OCI-LY3 (cell line): ENCODE results near the gene CAMTA1.
"Not testable (repeated sequence)": the region's sequence is repeated elsewhere in the genome, so short reads cannot be mapped to it uniquely, and the experiment has no call there.

Source experiments
- H2AFZ ChIP-seq: fragments of 200-600, 300-600 bp; shearing (Covaris generic); 2 replicates; pipeline ENCODE4 v1.6.0; 2014; ENCODE audit warnings: antibody characterized with exemption, low read depth, low read length
- H3K27ac ChIP-seq: fragments of 200-600, 300-600 bp; sonication (generic); 2 replicates; pipeline ENCODE4 v1.5.1; 2014; ENCODE audit warnings: mild to moderate bottlenecking, low read length, moderate library complexity, mixed read lengths
- H3K27me3 ChIP-seq: fragments of 200-600, 300-600 bp; sonication (generic); 2 replicates; pipeline ENCODE4 v1.6.1; 2014; ENCODE audit warnings: low read depth, low read length, mixed read lengths
- H3K36me3 ChIP-seq: fragments of 200-600, 300-600 bp; sonication (generic); replicated peaks from 2 replicates; pipeline ENCODE3; 2014; ENCODE audit warnings: low read depth, low read length, mixed read lengths
- H3K4me1 ChIP-seq: fragments of 300-600, 200-600 bp; sonication (generic); 2 replicates; pipeline ENCODE4 v1.6.1; 2014; ENCODE audit warnings: low read length, mixed read lengths
- H3K4me2 ChIP-seq: fragments of 200-600, 300-600 bp; sonication (generic); 2 replicates; pipeline ENCODE4 v1.6.1; 2014; ENCODE audit warnings: low read length, mixed read lengths
- H3K4me3 ChIP-seq: fragments of 300-600, 200-600 bp; sonication (generic); 2 replicates; pipeline ENCODE4 v1.5.1; 2014; ENCODE audit warnings: antibody characterized with exemption, mild to moderate bottlenecking, low read length, moderate library complexity
- H3K79me2 ChIP-seq: fragments of 300-600, 200-600 bp; shearing (Covaris generic); 2 replicates; pipeline ENCODE4 v1.6.1; 2014; ENCODE audit warnings: mild to moderate bottlenecking, low read length, mixed read lengths
- H3K9ac ChIP-seq: fragments of 300-600, 200-600 bp; shearing (Covaris generic); 2 replicates; pipeline ENCODE4 v1.6.0; 2014; ENCODE audit warnings: mild to moderate bottlenecking, low read length, moderate library complexity
- H3K9me3 ChIP-seq: fragments of 200-600, 300-600 bp; shearing (Covaris generic); 2 replicates; pipeline ENCODE4 v1.6.1; 2014; ENCODE audit warnings: low read length, mixed read lengths; ENCODE audit not compliant: insufficient read depth
- H4K20me1 ChIP-seq: fragments of 200-600, 300-600 bp; sonication (generic); 2 replicates; pipeline ENCODE4 v1.6.1; 2016; ENCODE audit warnings: low read length, mixed read lengths; ENCODE audit not compliant: insufficient read depth
- EZH2phosphoT487 ChIP-seq: fragments of 200-600 bp; shearing (Covaris generic); IDR thresholded peaks from 2 replicates; pipeline ENCODE4 v1.6.1; 2018; ENCODE audit warnings: antibody characterized with exemption, mixed run types, low read depth
- TF ChIP-seq, protein P1 (sequence below): fragments of 200-600, 300-600 bp; sonication (generic); IDR thresholded peaks from 2 replicates; pipeline ENCODE4 v1.5.1; 2014; ENCODE audit warnings: antibody characterized with exemption, low read length, low read depth

The CAMTA1 gene

DNA sequence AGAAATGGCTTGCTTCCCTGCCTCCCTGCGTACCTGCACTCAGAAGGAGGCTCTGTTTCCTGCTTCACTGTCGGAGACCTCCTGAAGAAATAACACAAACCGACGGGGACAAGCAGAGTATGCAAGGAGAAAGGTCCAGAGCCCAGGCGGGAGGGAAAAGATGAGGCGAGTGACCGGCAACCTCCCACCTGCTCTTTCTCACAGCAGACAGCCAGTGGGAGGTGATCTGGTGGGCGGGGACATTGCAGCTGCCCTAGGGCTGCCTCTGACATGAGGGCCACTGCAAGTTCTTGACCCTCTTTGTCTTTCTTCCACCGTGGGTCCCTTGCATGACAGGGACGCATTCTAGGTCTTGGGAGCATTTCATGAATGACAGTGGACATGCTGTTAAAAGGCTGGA is 368.2 kb downstream of the CAMTA1 start:
- Histone ChIP-seq H3K9me3 (no peaks in the 10 kb centered on the region), H3K4me1 (no peaks in the 10 kb centered on the region), H3K27ac (no peak overlapping the region), H2AFZ (no peak overlapping the region), H3K27me3 (no peaks in the 10 kb centered on the region), H3K4me3 (no peak overlapping the region), H3K36me3 (no peaks in the 10 kb centered on the region), H3K9ac (no peak overlapping the region), H3K79me2 (no peaks in the 10 kb centered on the region), H3K4me2 (no peak overlapping the region), H4K20me1 (no peaks in the 10 kb centered on the region)
- TF ChIP-seq EZH2phosphoT487: no peak
- TF ChIP-seq, protein P1, sequence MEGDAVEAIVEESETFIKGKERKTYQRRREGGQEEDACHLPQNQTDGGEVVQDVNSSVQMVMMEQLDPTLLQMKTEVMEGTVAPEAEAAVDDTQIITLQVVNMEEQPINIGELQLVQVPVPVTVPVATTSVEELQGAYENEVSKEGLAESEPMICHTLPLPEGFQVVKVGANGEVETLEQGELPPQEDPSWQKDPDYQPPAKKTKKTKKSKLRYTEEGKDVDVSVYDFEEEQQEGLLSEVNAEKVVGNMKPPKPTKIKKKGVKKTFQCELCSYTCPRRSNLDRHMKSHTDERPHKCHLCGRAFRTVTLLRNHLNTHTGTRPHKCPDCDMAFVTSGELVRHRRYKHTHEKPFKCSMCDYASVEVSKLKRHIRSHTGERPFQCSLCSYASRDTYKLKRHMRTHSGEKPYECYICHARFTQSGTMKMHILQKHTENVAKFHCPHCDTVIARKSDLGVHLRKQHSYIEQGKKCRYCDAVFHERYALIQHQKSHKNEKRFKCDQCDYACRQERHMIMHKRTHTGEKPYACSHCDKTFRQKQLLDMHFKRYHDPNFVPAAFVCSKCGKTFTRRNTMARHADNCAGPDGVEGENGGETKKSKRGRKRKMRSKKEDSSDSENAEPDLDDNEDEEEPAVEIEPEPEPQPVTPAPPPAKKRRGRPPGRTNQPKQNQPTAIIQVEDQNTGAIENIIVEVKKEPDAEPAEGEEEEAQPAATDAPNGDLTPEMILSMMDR: no peak

DNA sequence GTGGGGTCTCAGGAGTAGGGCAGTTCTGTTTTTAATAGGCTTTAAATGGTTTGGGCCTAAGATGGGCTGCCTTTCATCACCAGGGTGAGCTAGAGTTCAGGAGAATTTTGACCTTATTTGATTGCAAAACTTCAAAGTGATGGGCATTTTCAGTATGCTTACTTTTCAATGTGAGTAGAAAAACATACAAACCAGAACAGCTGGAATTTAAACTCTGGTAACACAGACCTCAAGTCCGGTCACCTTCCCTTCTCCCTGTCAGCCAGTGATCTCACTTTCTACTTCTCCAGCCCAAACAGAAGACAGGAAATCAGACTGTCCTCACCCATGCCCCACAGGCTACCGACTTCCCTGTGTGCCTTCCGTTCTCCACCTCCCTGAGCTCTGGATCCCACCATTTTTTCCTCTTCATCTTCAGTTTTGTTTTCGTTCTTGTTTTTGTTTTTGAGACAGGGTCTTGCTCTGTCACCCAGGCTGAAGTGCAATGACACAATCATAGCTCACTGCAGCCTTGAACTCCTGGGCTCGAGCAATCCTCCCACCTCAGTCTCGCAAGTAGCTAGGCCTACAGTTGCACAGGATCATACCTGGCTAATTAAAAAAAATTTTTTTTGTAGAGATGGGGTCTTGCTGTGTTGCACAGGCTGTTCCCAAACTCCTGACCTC is 374.0 kb downstream of the CAMTA1 start:
- H3K4me2 ChIP-seq: no peak overlapping the region

DNA sequence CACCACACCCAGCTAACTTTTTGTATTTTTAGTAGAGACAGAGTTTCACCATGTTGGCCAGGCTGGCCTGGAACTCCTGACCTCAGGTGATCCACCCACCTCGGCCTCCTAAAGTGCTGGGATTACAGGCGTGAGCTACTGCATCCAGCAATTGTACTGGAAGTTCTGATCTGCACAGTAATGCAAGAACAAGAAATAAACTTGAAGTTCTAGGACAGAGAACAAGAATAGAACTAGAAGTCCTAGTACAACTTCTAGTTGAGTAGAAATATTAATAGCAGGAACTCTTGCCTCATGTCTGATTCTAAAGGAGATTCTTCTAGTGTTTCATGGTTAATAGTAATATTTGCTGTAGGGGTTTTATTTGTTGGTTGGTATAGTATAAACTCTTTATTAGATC is 383.3 kb downstream of the CAMTA1 start:
- H3K4me2 ChIP-seq, H3K79me2 ChIP-seq, H3K4me3 ChIP-seq, H3K36me3 ChIP-seq, H3K9ac ChIP-seq, H3K27ac ChIP-seq, H3K27me3 ChIP-seq, H3K4me1 ChIP-seq, H4K20me1 ChIP-seq, H3K9me3 ChIP-seq, H2AFZ ChIP-seq: not testable (repeated sequence)

More for the DNA sequence above, 374.0 kb downstream of the CAMTA1 start:
- Histone ChIP-seq H3K36me3 (no peaks in the 10 kb centered on the region), H2AFZ (no peak overlapping the region), H3K27ac (no peak overlapping the region), H3K4me1 (no peaks in the 10 kb centered on the region), H3K79me2 (no peaks in the 10 kb centered on the region), H3K9me3 (no peaks in the 10 kb centered on the region), H3K27me3 (no peaks in the 10 kb centered on the region), H3K4me3 (no peak overlapping the region), H3K9ac (no peak overlapping the region), H4K20me1 (no peaks in the 10 kb centered on the region)
- TF ChIP-seq, protein P1: no peak
- TF ChIP-seq EZH2phosphoT487: no peak

DNA sequence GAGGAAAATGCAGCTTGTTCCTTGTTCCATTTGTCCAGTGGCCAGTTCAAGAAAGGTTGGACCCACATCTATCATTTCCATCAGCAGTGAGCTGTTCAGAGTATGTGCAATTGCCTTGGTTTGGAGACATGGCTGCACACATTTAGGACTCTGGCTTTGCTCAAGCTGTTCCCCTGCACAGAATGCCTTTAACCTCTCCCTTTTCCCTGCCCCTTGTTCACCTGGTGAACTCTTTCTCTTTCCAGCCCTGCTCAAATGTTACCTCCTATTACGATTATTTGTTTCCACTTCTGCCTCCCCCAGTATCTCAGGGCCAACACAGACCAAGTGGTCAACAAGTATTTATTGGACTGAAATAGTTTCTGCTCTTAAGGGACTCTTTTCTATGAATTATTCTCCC is 385.9 kb downstream of the CAMTA1 start:
- H3K79me2 ChIP-seq: no peaks in the 10 kb centered on the region
- TF ChIP-seq EZH2phosphoT487: no peak
- TF ChIP-seq, protein P1: no peak
- H2AFZ ChIP-seq: no peak overlapping the region
- H3K4me2 ChIP-seq: no peak overlapping the region
- no peak overlapping the region for H3K9ac ChIP-seq
- H3K4me3 ChIP-seq: no peak overlapping the region
- H3K9me3 ChIP-seq: no peaks in the 10 kb centered on the region
- H3K4me1 ChIP-seq: no peaks in the 10 kb centered on the region
- H3K36me3 ChIP-seq: no peaks in the 10 kb centered on the region
- H4K20me1 ChIP-seq: no peaks in the 10 kb centered on the region
- no peaks in the 10 kb centered on the region; the same call in 1 of the 2 replicates for H3K27me3 ChIP-seq
- H3K27ac ChIP-seq: no peak overlapping the region
